Type B pancreatic cell (in vitro differentiated cells): ENCODE results near the gene BCAR1. TPM values are rescaled to one million over a fixed set of nuclear protein-coding genes. Genes with fewer than 3 reads are reported as not detected.
"Not testable (repeated sequence)": the region's sequence is repeated elsewhere in the genome, so short reads cannot be mapped to it uniquely, and the experiment has no call there.

Experiments
- DNase-seq: peaks from one replicate; pipeline ENCODE4 v3.0.0; 2021; ENCODE audit warnings: mixed read lengths; ENCODE audit not compliant: unreplicated experiment; ENCODE audit errors: extremely low spot score
- H3K27ac Mint-ChIP-seq: 2 replicates; pipeline ENCODE4 v1.8.0; 2021; ENCODE audit warnings: mild to moderate bottlenecking, mixed read lengths
- H3K27me3 Mint-ChIP-seq: 2 replicates; pipeline ENCODE4 v1.8.0; 2021; ENCODE audit warnings: mixed read lengths
- H3K36me3 Mint-ChIP-seq: 2 replicates; pipeline ENCODE4 v1.8.0; 2021; ENCODE audit warnings: mixed read lengths
- H3K4me1 Mint-ChIP-seq: one replicate; pipeline ENCODE4 v1.8.0; 2021; ENCODE audit warnings: mixed read lengths; ENCODE audit not compliant: unreplicated experiment
- H3K4me3 Mint-ChIP-seq: 2 replicates; pipeline ENCODE4 v1.8.0; 2021; ENCODE audit warnings: mild to moderate bottlenecking, mixed read lengths
- H3K9me3 Mint-ChIP-seq: 2 replicates; pipeline ENCODE4 v1.8.0; 2021; ENCODE audit warnings: mixed read lengths
- total RNA-seq: library from RNA; stranded (reverse); gene quantifications from 2 replicates; pipeline ENCODE4 v1.2.1, GENCODE V29; 2021; ENCODE audit warnings: low replicate concordance
- TF ChIP-seq, protein P1 (sequence below): fragments of 200-600 bp; sonication (generic); conservative IDR thresholded peaks from 2 replicates; pipeline ENCODE4 v1.5.0; 2021; ENCODE audit warnings: antibody characterized with exemption, mild to moderate bottlenecking

Gene BCAR1
- total RNA-seq, 1 donor from 2014 or later, result 73.0 TPM

- Mint-ChIP-seq H3K36me3 (no peaks in the 10 kb centered on the region), H3K4me3 (no peak overlapping the region), H3K27me3 (no peaks in the 10 kb centered on the region), H3K9me3 (no peaks in the 10 kb centered on the region), H3K27ac (no peak overlapping the region), H3K4me1 (no peaks in the 10 kb centered on the region)
- no peak for DNase-seq
- TF ChIP-seq, protein P1, sequence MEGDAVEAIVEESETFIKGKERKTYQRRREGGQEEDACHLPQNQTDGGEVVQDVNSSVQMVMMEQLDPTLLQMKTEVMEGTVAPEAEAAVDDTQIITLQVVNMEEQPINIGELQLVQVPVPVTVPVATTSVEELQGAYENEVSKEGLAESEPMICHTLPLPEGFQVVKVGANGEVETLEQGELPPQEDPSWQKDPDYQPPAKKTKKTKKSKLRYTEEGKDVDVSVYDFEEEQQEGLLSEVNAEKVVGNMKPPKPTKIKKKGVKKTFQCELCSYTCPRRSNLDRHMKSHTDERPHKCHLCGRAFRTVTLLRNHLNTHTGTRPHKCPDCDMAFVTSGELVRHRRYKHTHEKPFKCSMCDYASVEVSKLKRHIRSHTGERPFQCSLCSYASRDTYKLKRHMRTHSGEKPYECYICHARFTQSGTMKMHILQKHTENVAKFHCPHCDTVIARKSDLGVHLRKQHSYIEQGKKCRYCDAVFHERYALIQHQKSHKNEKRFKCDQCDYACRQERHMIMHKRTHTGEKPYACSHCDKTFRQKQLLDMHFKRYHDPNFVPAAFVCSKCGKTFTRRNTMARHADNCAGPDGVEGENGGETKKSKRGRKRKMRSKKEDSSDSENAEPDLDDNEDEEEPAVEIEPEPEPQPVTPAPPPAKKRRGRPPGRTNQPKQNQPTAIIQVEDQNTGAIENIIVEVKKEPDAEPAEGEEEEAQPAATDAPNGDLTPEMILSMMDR, result no peak
Measured at GRCh38 chr16:75217389-75217851, 34.0 kb downstream of the BCAR1 start.

- Mint-ChIP-seq H3K9me3 (no peaks in the 10 kb centered on the region), H3K4me3 (no peak overlapping the region), H3K36me3 (no peaks in the 10 kb centered on the region), H3K27me3 (no peaks in the 10 kb centered on the region), H3K27ac (no peak overlapping the region), H3K4me1 (no peaks in the 10 kb centered on the region)
- TF ChIP-seq, protein P1, result no peak
- DNase-seq, result no peak
Measured at GRCh38 chr16:75216576-75216975, 34.8 kb downstream of the BCAR1 start.

DNA sequence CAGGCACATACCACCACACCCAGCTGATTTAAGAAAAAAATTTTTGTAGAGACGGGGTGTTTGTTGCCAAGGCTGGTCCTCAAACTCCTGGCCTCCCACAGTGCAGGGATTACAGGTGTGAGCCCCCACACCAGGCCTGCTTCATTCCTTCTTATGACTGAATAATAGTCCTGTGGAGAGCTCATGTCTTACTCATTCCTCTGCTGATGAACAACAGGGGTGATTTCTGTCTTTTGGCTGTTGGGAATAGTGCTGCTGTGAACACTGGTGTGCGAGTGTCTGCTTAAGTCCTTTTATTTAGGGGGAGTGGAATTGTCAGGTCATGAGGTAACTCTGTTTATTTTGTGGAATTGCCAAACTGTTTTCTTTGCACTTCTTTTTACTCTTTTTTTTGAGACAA, 35.3 kb downstream of the BCAR1 start:
- Mint-ChIP-seq H3K4me3 (no peak overlapping the region), H3K9me3 (no peaks in the 10 kb centered on the region)
- TF ChIP-seq, protein P1, result no peak

GRCh38 chr16:75211286-75211685, 40.1 kb downstream of the BCAR1 start:
- H3K27ac Mint-ChIP-seq, H3K4me3 Mint-ChIP-seq, H3K27me3 Mint-ChIP-seq, H3K4me1 Mint-ChIP-seq, DNase-seq, H3K9me3 Mint-ChIP-seq, H3K36me3 Mint-ChIP-seq: not testable (repeated sequence)

More for the DNA sequence above, 35.3 kb downstream of the BCAR1 start:
- no peaks in the 10 kb centered on the region for H3K36me3 Mint-ChIP-seq
- H3K27me3 Mint-ChIP-seq, result no peaks in the 10 kb centered on the region
- H3K27ac Mint-ChIP-seq, result no peak overlapping the region
- H3K4me1 Mint-ChIP-seq, result no peaks in the 10 kb centered on the region
- no peak for DNase-seq

DNA sequence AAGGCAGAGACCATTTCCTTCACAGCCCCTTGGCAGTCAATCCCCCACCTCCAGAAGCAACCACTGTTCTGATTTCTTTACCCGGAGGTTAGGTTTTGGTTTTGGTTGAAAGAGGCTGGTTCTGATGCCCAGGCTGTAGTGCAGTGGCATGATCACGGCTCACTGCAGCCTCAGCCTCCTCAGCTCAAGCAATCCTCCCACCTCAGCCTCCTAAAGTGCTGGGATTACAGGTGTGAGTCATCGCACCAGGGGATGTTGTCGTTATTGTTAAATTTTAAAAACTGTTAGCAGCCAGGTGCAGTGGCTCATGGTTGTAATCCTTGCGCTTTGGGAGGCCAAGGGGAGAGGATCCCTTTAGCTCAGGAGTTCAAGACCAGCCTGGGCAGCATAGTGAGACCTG, 41.5 kb downstream of the BCAR1 start:
- Mint-ChIP-seq H3K36me3 (no peaks in the 10 kb centered on the region), H3K27ac (no peak overlapping the region), H3K4me1 (no peaks in the 10 kb centered on the region), H3K27me3 (no peaks in the 10 kb centered on the region), H3K4me3 (no peak overlapping the region), H3K9me3 (no peaks in the 10 kb centered on the region)
- no peak for DNase-seq
- TF ChIP-seq, protein P1, result no peak

DNA sequence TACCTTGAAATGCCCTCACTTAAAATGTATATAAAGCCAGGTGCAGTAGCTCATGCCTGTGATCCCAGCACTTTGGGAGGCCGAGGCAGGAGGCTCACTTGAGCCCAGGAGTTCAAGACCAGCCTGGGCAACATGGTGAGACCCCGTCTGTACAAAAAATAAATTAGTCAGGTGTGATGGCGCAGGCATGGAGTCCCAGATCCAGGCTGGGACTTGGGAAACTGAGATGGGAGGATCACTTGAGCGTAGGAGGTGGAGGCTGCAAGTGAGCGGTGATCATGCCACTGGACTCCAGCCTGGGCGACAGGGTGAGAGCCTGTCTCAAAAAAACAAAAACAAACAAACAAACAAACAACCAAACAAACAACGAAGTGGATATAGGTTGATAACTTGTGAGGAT, 41.9 kb downstream of the BCAR1 start:
- H3K36me3 Mint-ChIP-seq, H3K27me3 Mint-ChIP-seq, H3K27ac Mint-ChIP-seq, DNase-seq, H3K4me3 Mint-ChIP-seq, H3K9me3 Mint-ChIP-seq, H3K4me1 Mint-ChIP-seq: not testable (repeated sequence)
